Neural progenitor cell (in vitro differentiated cells): ENCODE measurements around the gene CELA1. TPM values are rescaled to one million over a fixed set of nuclear protein-coding genes. Genes with fewer than 3 reads are reported as not detected.
"Not testable (repeated sequence)": the region's sequence is repeated elsewhere in the genome, so short reads cannot be mapped to it uniquely, and the experiment has no call there.

Experiments
- DNase-seq: peaks from one replicate; pipeline ENCODE4 v3.0.0-alpha.2; 2016; ENCODE audit warnings: low spot score
- H2AFZ ChIP-seq: fragments of 200-600 bp; sonication (generic); replicated peaks from 2 replicates; pipeline ENCODE4 v1.6.1; 2016; ENCODE audit warnings: antibody characterized with exemption
- H3F3A ChIP-seq: fragments of 200-600 bp; sonication (generic); 2 replicates; pipeline ENCODE4 v1.6.1; 2016; ENCODE audit warnings: antibody characterized with exemption, low read depth
- H3K27ac ChIP-seq: fragments of 200-600 bp; sonication (generic); 2 replicates; pipeline ENCODE4 v1.5.1; 2016; ENCODE audit warnings: mild to moderate bottlenecking
- H3K27me3 ChIP-seq: fragments of 200-600 bp; sonication (generic); 2 replicates; pipeline ENCODE4 v1.6.1; 2016; ENCODE audit warnings: mild to moderate bottlenecking, moderate library complexity
- H3K36me3 ChIP-seq: fragments of 200-600 bp; sonication (generic); 2 replicates; pipeline ENCODE4 v1.5.1; 2016
- H3K4me1 ChIP-seq: fragments of 200-600 bp; sonication (generic); 2 replicates; pipeline ENCODE4 v1.6.1; 2016; ENCODE audit warnings: mixed run types
- H3K4me2 ChIP-seq: fragments of 200-600 bp; sonication (generic); 2 replicates; pipeline ENCODE4 v1.6.1; 2016
- H3K4me3 ChIP-seq: fragments of 200-600 bp; sonication (generic); 2 replicates; pipeline ENCODE4 v1.5.1; 2016
- H3K79me2 ChIP-seq: fragments of 200-600 bp; sonication (generic); 2 replicates; pipeline ENCODE4 v1.6.1; 2016; ENCODE audit warnings: low read depth
- H3K9ac ChIP-seq: fragments of 200-600 bp; sonication (generic); 2 replicates; pipeline ENCODE4 v1.6.1; 2016
- H3K9me3 ChIP-seq: fragments of 200-600 bp; sonication (generic); 2 replicates; pipeline ENCODE4 v1.5.1; 2016; ENCODE audit warnings: low read depth
- H4K20me1 ChIP-seq: fragments of 200-600 bp; sonication (generic); 2 replicates; pipeline ENCODE4 v1.6.1; 2016; ENCODE audit warnings: low read depth
- H3K27ac Mint-ChIP-seq: 3 replicates; pipeline ENCODE4 v1.8.0; 2021; ENCODE audit warnings: mixed read lengths
- H3K27me3 Mint-ChIP-seq: 2 replicates; pipeline ENCODE4 v1.8.0; 2022; ENCODE audit warnings: low read depth, mild to moderate bottlenecking, inconsistent platforms, moderate library complexity, mixed read lengths; ENCODE audit not compliant: insufficient read depth
- H3K36me3 Mint-ChIP-seq: 3 replicates; pipeline ENCODE4 v1.8.0; 2021; ENCODE audit warnings: mixed read lengths
- H3K4me1 Mint-ChIP-seq: 3 replicates; pipeline ENCODE4 v1.8.0; 2021; ENCODE audit warnings: mixed read lengths
- H3K4me3 Mint-ChIP-seq: 3 replicates; pipeline ENCODE4 v1.8.0; 2021; ENCODE audit warnings: mild to moderate bottlenecking, moderate library complexity, mixed read lengths
- H3K9me3 Mint-ChIP-seq: 3 replicates; pipeline ENCODE4 v1.8.0; 2020; ENCODE audit warnings: mixed read lengths
- CTCF ChIP-seq: fragments of 200-600 bp; sonication (generic); IDR thresholded peaks from 2 replicates; pipeline ENCODE4 v1.5.1; 2017; ENCODE audit warnings: antibody characterized with exemption, mild to moderate bottlenecking
- EZH2 ChIP-seq: fragments of 200-600 bp; sonication (generic); IDR thresholded peaks from 2 replicates; pipeline ENCODE4 v1.6.1; 2017; ENCODE audit warnings: antibody characterized with exemption, mild to moderate bottlenecking, moderate library complexity
- EZH2phosphoT487 ChIP-seq: fragments of 200-600 bp; sonication (generic); IDR thresholded peaks from 2 replicates; pipeline ENCODE4 v1.6.1; 2017; ENCODE audit warnings: antibody characterized with exemption
- total RNA-seq: library from RNA; depleted of rRNA; stranded (reverse); fragments of >200 nt; gene quantifications from 2 replicates; pipeline ENCODE4 v1.2.3, GENCODE V29; 2015; ENCODE audit warnings: low replicate concordance

The CELA1 gene
- total RNA-seq, 1 donor from 2014 or later: not detected

GRCh38 chr12:51307655-51308593 lies 38.6 kb downstream of the CELA1 start:
- H3K79me2 ChIP-seq: no peaks in the 10 kb centered on the region
- no peaks in the 10 kb centered on the region for H3F3A ChIP-seq
- DNase-seq: no peak
- no peak overlapping the region for H3K4me3 Mint-ChIP-seq
- no peaks in the 10 kb centered on the region for H3K4me1 Mint-ChIP-seq
- no peak overlapping the region for H3K27ac ChIP-seq
- H3K9me3 Mint-ChIP-seq: no peaks in the 10 kb centered on the region
- no peaks in the 10 kb centered on the region for H3K4me1 ChIP-seq
- H3K27me3 ChIP-seq: no peaks in the 10 kb centered on the region
- no peak overlapping the region for H3K4me3 ChIP-seq
- no peaks in the 10 kb centered on the region for H3K36me3 ChIP-seq
- no peak overlapping the region for H3K9ac ChIP-seq
- no peaks in the 10 kb centered on the region for H3K36me3 Mint-ChIP-seq
- H3K9me3 ChIP-seq: no peaks in the 10 kb centered on the region
- H2AFZ ChIP-seq: peak overlapping the region; percentile 70
- peaks cover 6% of the 10 kb centered on the region for H3K27me3 Mint-ChIP-seq
- TF ChIP-seq EZH2: no peak
- no peak for TF ChIP-seq EZH2phosphoT487
- no peak for TF ChIP-seq CTCF
- H3K4me2 ChIP-seq: no peak overlapping the region
- no peaks in the 10 kb centered on the region for H4K20me1 ChIP-seq
- H3K27ac Mint-ChIP-seq: no peak overlapping the region

GRCh38 chr12:51306507-51306906 lies 40.0 kb downstream of the CELA1 start:
- Histone ChIP-seq H3K27ac (no peak overlapping the region), H3K9ac (no peak overlapping the region), H3K4me2 (no peak overlapping the region), H3F3A (no peaks in the 10 kb centered on the region), H3K4me3 (no peak overlapping the region), H3K9me3 (no peaks in the 10 kb centered on the region), H3K36me3 (no peaks in the 10 kb centered on the region), H3K4me1 (no peaks in the 10 kb centered on the region), H3K79me2 (no peaks in the 10 kb centered on the region), H2AFZ (no peak overlapping the region), H3K27me3 (no peaks in the 10 kb centered on the region), H4K20me1 (no peaks in the 10 kb centered on the region)
- Mint-ChIP-seq H3K36me3 (no peaks in the 10 kb centered on the region), H3K4me1 (peaks cover 8% of the 10 kb centered on the region), H3K4me3 (no peak overlapping the region), H3K9me3 (no peaks in the 10 kb centered on the region), H3K27ac (no peak overlapping the region), H3K27me3 (peaks cover 6% of the 10 kb centered on the region)
- DNase-seq: no peak
- TF ChIP-seq CTCF (no peak), EZH2phosphoT487 (no peak), EZH2 (no peak)

GRCh38 chr12:51300768-51301167 lies 45.7 kb downstream of the CELA1 start:
- not testable (repeated sequence) for DNase-seq, H3K9me3 ChIP-seq, H3K27me3 ChIP-seq, H4K20me1 ChIP-seq, H3K4me3 ChIP-seq, H3K4me2 ChIP-seq, H3K27me3 Mint-ChIP-seq, H3K4me3 Mint-ChIP-seq, H3K9ac ChIP-seq, H3K36me3 ChIP-seq, H3F3A ChIP-seq, H3K36me3 Mint-ChIP-seq, H3K27ac Mint-ChIP-seq, H3K79me2 ChIP-seq, H3K9me3 Mint-ChIP-seq, H2AFZ ChIP-seq, H3K27ac ChIP-seq
- H3K4me1 Mint-ChIP-seq: peaks cover 14% of the 10 kb centered on the region
- H3K4me1 ChIP-seq: peaks cover 13% of the 10 kb centered on the region

- Histone ChIP-seq H4K20me1 (no peaks in the 10 kb centered on the region), H3K27ac (no peak overlapping the region), H3K4me3 (no peak overlapping the region), H3K9me3 (no peaks in the 10 kb centered on the region), H3K4me1 (peaks cover 13% of the 10 kb centered on the region), H2AFZ (no peak overlapping the region), H3K27me3 (no peaks in the 10 kb centered on the region), H3F3A (peaks cover 5% of the 10 kb centered on the region), H3K4me2 (no peak overlapping the region), H3K36me3 (no peaks in the 10 kb centered on the region), H3K79me2 (no peaks in the 10 kb centered on the region), H3K9ac (no peak overlapping the region)
- Mint-ChIP-seq H3K9me3 (no peaks in the 10 kb centered on the region), H3K27ac (no peak overlapping the region), H3K36me3 (no peaks in the 10 kb centered on the region), H3K4me1 (peaks cover 6% of the 10 kb centered on the region), H3K27me3 (peaks cover 2% of the 10 kb centered on the region), H3K4me3 (no peak overlapping the region)
- DNase-seq: no peak
- TF ChIP-seq EZH2: no peak
- TF ChIP-seq EZH2phosphoT487: no peak
- no peak for TF ChIP-seq CTCF
Measured at GRCh38 chr12:51295651-51296050, 50.8 kb downstream of the CELA1 start.

- H3K4me1 Mint-ChIP-seq, H3K36me3 Mint-ChIP-seq, H3K4me2 ChIP-seq: not testable (repeated sequence)
Measured at GRCh38 chr12:51294097-51294496, 52.4 kb downstream of the CELA1 start.

More at GRCh38 chr12:51294097-51294496, 52.4 kb downstream of the CELA1 start:
- not testable (repeated sequence) for DNase-seq, H3K27ac Mint-ChIP-seq, H3K4me3 Mint-ChIP-seq, H3K27me3 Mint-ChIP-seq, H3K79me2 ChIP-seq, H3K9me3 Mint-ChIP-seq, H2AFZ ChIP-seq, H3K4me3 ChIP-seq, H3K36me3 ChIP-seq, H4K20me1 ChIP-seq, H3K9ac ChIP-seq, H3K27me3 ChIP-seq, H3F3A ChIP-seq, H3K9me3 ChIP-seq, H3K27ac ChIP-seq
- H3K4me1 ChIP-seq: peaks cover 13% of the 10 kb centered on the region
